GM23338 (cell line): Measurements from ENCODE around the gene SHANK2. TPM values are rescaled to one million over a fixed set of nuclear protein-coding genes. Genes with fewer than 3 reads are reported as not detected.

Experiments
- ATAC-seq: fragments of 200-7000 bp; cut with Tn5 transposase; 3 replicates; pipeline ENCODE4 v1.9.1; 2020
- DNase-seq: peaks from one replicate; pipeline ENCODE4 v3.0.0-alpha.2; 2015; ENCODE audit warnings: low spot score
- H2AFZ ChIP-seq: fragments of 200-600 bp; sonication (generic); 2 replicates; pipeline ENCODE4 v1.8.0; 2016; ENCODE audit warnings: antibody characterized with exemption, mild to moderate bottlenecking, moderate library complexity
- H3F3A ChIP-seq: fragments of 200-600 bp; sonication (generic); replicated peaks from 2 replicates; pipeline ENCODE4 v1.8.0; 2017; ENCODE audit warnings: antibody characterized with exemption, mixed run types, low read depth
- H3K27ac ChIP-seq: fragments of 200-600 bp; sonication (generic); 2 replicates; pipeline ENCODE4 v1.6.1; 2016; ENCODE audit warnings: low read depth
- H3K27me3 ChIP-seq: fragments of 200-600 bp; sonication (generic); 2 replicates; pipeline ENCODE4 v1.8.0; 2016; ENCODE audit warnings: mild to moderate bottlenecking, mixed run types, moderate library complexity; ENCODE audit not compliant: insufficient read depth
- H3K36me3 ChIP-seq: fragments of 200-600 bp; sonication (generic); 2 replicates; pipeline ENCODE4 v1.8.0; 2016; ENCODE audit warnings: mild to moderate bottlenecking; ENCODE audit not compliant: insufficient read depth
- H3K4me1 ChIP-seq: fragments of 200-600 bp; sonication (generic); 2 replicates; pipeline ENCODE4 v1.8.0; 2016; ENCODE audit warnings: mild to moderate bottlenecking, moderate library complexity; ENCODE audit not compliant: insufficient read depth
- H3K4me2 ChIP-seq: fragments of 200-600 bp; sonication (generic); 2 replicates; pipeline ENCODE4 v1.7.1; 2017; ENCODE audit warnings: mixed run types
- H3K4me3 ChIP-seq: fragments of 200-600 bp; sonication (generic); 2 replicates; pipeline ENCODE4 v1.6.1; 2016; ENCODE audit warnings: mixed run types
- H3K79me2 ChIP-seq: fragments of 200-600 bp; sonication (generic); replicated peaks from 2 replicates; pipeline ENCODE4 v1.8.0; 2017; ENCODE audit warnings: mild to moderate bottlenecking; ENCODE audit not compliant: insufficient read depth
- H3K9me2 ChIP-seq: fragments of 200-600 bp; sonication (generic); 2 replicates; pipeline ENCODE4 v1.8.0; 2017; ENCODE audit not compliant: insufficient read depth
- H4K20me1 ChIP-seq: fragments of 200-600 bp; sonication (generic); replicated peaks from 2 replicates; pipeline ENCODE4 v1.8.0; 2017; ENCODE audit warnings: mild to moderate bottlenecking; ENCODE audit not compliant: insufficient read depth
- H3K27ac Mint-ChIP-seq: 2 replicates; pipeline ENCODE4 v1.8.0; 2020; ENCODE audit warnings: inconsistent platforms, mild to moderate bottlenecking, moderate library complexity, mixed read lengths
- H3K27me3 Mint-ChIP-seq: 3 replicates; pipeline ENCODE4 v1.8.0; 2022; ENCODE audit warnings: low read depth, mild to moderate bottlenecking, moderate library complexity, mixed read lengths, inconsistent platforms; ENCODE audit not compliant: insufficient read depth, poor library complexity
- H3K36me3 Mint-ChIP-seq: 3 replicates; pipeline ENCODE4 v1.8.0; 2021; ENCODE audit warnings: low read depth, mild to moderate bottlenecking, inconsistent platforms, moderate library complexity, mixed read lengths
- H3K4me1 Mint-ChIP-seq: 3 replicates; pipeline ENCODE4 v1.8.0; 2020; ENCODE audit warnings: mild to moderate bottlenecking, inconsistent platforms, mixed read lengths
- H3K4me3 Mint-ChIP-seq: 3 replicates; pipeline ENCODE4 v1.8.0; 2021; ENCODE audit warnings: moderate library complexity, mild to moderate bottlenecking, inconsistent platforms, mixed read lengths
- H3K9me3 Mint-ChIP-seq: 3 replicates; pipeline ENCODE4 v1.8.0; 2020; ENCODE audit warnings: moderate library complexity, mild to moderate bottlenecking, inconsistent platforms, mixed read lengths
- CTCF ChIP-seq, 2 experiments: fragments of 200-600 bp in 1 of 2; sonication (generic) in 1 of 2; conservative IDR thresholded peaks; 2 replicates each; pipeline versions ENCODE4 v1.5.1 to v1.6.1; 2016 to 2017; ENCODE audit warnings: antibody characterized with exemption in 2 of 2, low read depth in 2 of 2, mild to moderate bottlenecking in 2 of 2, moderate library complexity in 1 of 2
- ETS1 ChIP-seq: IDR thresholded peaks from 2 replicates; pipeline ENCODE4 v1.6.1; 2016; ENCODE audit warnings: antibody characterized with exemption
- EZH2phosphoT487 ChIP-seq: fragments of 200-600 bp; sonication (generic); IDR thresholded peaks from one replicate; pipeline ENCODE4 v1.8.1; 2018; ENCODE audit warnings: antibody characterized with exemption; ENCODE audit not compliant: unreplicated experiment
- JUNB ChIP-seq: IDR thresholded peaks from one replicate; pipeline ENCODE4 v1.6.1; 2016; ENCODE audit warnings: antibody characterized with exemption; ENCODE audit not compliant: unreplicated experiment
- POLR2AphosphoS5 ChIP-seq: IDR thresholded peaks from 2 replicates; pipeline ENCODE4 v1.6.1; 2016; ENCODE audit warnings: antibody characterized with exemption, low read depth
- ZNF114 ChIP-seq: fragments of 250-450 bp; sonication (Bioruptor Pico); IDR thresholded peaks from 2 replicates; pipeline ENCODE4 v1.5.0; 2020; ENCODE audit warnings: mild to moderate bottlenecking, moderate library complexity
- ZNF462 ChIP-seq: fragments of 250-450 bp; sonication (Bioruptor Pico); IDR thresholded peaks from 2 replicates; pipeline ENCODE4 v1.5.0; 2020; ENCODE audit warnings: mild to moderate bottlenecking, moderate library complexity
- polyA plus RNA-seq: library from polyadenylated mRNA; unstranded; fragments of >200 nt; fragmentation: Nextera tagmentation; extraction: Ambion mirVana; gene quantifications from 2 replicates; pipeline ENCODE4 v1.2.1, GENCODE V29; 2016
- total RNA-seq: library from RNA; depleted of rRNA; stranded (reverse); fragments of >200 nt; shearing (Covaris generic); gene quantifications from 2 replicates; pipeline ENCODE4 v1.2.3, GENCODE V29; 2014

SHANK2 gene
- total and polyA plus RNA-seq, 2 experiments from 2014 or later = 22.0 to 81.4 TPM

GRCh38 chr11:71209181-71209580, 43.2 kb downstream of the SHANK2 start:
- no peak overlapping the region for H3K4me2 ChIP-seq
- Mint-ChIP-seq H3K27ac (no peak overlapping the region), H3K27me3 (peaks cover 9% of the 10 kb centered on the region), H3K4me3 (no peak overlapping the region), H3K36me3 (peaks cover 27% of the 10 kb centered on the region), H3K9me3 (0 out of 3 replicates have a peak, but pooled peaks cover 3% of the 10 kb centered on the region), H3K4me1 (peaks cover 48% of the 10 kb centered on the region)
- DNase-seq (no peak), ATAC-seq (no peak)
- H3K4me1 ChIP-seq = peaks cover 24% of the 10 kb centered on the region
- H4K20me1 ChIP-seq = peaks cover 35% of the 10 kb centered on the region
- H3K36me3 ChIP-seq = no peaks in the 10 kb centered on the region
- no peak overlapping the region for H2AFZ ChIP-seq
- H3K79me2 ChIP-seq = peaks cover 87% of the 10 kb centered on the region
- H3K27ac ChIP-seq = no peak overlapping the region
- no peak overlapping the region for H3K4me3 ChIP-seq
- no peaks in the 10 kb centered on the region for H3K27me3 ChIP-seq
- no peaks in the 10 kb centered on the region for H3K9me2 ChIP-seq
- H3F3A ChIP-seq = no peaks in the 10 kb centered on the region
- TF ChIP-seq ETS1 (no peak), ZNF462 (CRISPR knock-in tag) (no peak), EZH2phosphoT487 (no peak), CTCF (conservative IDR thresholded peaks at IDR 0.05; ENCODE audit: low read depth in 2 of 2) (no peak), ZNF114 (no peak), JUNB (no peak), POLR2AphosphoS5 (no peak)
